ENCODE measurements around the gene HOXA9.
A peak's percentile ranks its signal among the peaks of the same experiment; 100 is the strongest.

Gene HOXA9

GRCh38 chr7:27179503-27180430 is 14.4 kb upstream of the HOXA9 start (continued):
- no peak for TF ChIP-seq ZNF19 (tag by site-specific recombination; IDR thresholded peaks at IDR 0.05; ENCODE audit: low read depth)
- TF ChIP-seq MYNN (tag by site-specific recombination; IDR thresholded peaks at IDR 0.05; ENCODE audit: borderline replicate concordance), result peak; percentile 63
- TF ChIP-seq ZNF157 (tag by site-specific recombination; IDR thresholded peaks at IDR 0.05), result no peak
- TF ChIP-seq ZNF707 (tag by site-specific recombination; IDR thresholded peaks at IDR 0.05), result no peak
- no peak for TF ChIP-seq HOXA7 (CRISPR knock-in tag; IDR thresholded peaks at IDR 0.05; ENCODE audit: borderline replicate concordance)
- TF ChIP-seq EGR2 (tag by site-specific recombination; IDR thresholded peaks at IDR 0.05; ENCODE audit: low read depth), result no peak
- no peak for TF ChIP-seq ZNF791 (tag by site-specific recombination; IDR thresholded peaks at IDR 0.05)
- TF ChIP-seq INSM2 (tag by site-specific recombination; IDR thresholded peaks at IDR 0.05), result no peak
- TF ChIP-seq ZNF121 (tag by site-specific recombination; IDR thresholded peaks at IDR 0.05), result no peak
- TF ChIP-seq REPIN1 (tag by site-specific recombination; IDR thresholded peaks at IDR 0.05; ENCODE audit: low read depth), result peak; percentile 45; the same call in 1 of the 2 replicates
- TF ChIP-seq ZNF23 (tag by site-specific recombination; IDR thresholded peaks at IDR 0.05; ENCODE audit: borderline replicate concordance), result no peak
- TF ChIP-seq ZNF398 (tag by site-specific recombination; IDR thresholded peaks at IDR 0.05), result no peak
- TF ChIP-seq SCRT2 (tag by site-specific recombination; IDR thresholded peaks at IDR 0.05), result no peak
- 0 out of 2 replicates have a peak, but pooled peaks have one; percentile 37 for TF ChIP-seq BCL11B (tag by site-specific recombination; IDR thresholded peaks at IDR 0.05; ENCODE audit: low read depth)
- peak; percentile 87 for TF ChIP-seq ZBTB10 (tag by site-specific recombination; IDR thresholded peaks at IDR 0.05)
- no peak for TF ChIP-seq ZNF433 (tag by site-specific recombination; IDR thresholded peaks at IDR 0.05; ENCODE audit: low read depth)
- no peak for TF ChIP-seq ZNF423 (tag by site-specific recombination; IDR thresholded peaks at IDR 0.05)
- no peak for TF ChIP-seq ZNF202 (tag by site-specific recombination; IDR thresholded peaks at IDR 0.05; ENCODE audit: borderline replicate concordance)
- TF ChIP-seq ZNF530 (tag by site-specific recombination; IDR thresholded peaks at IDR 0.05; ENCODE audit: low read depth), result no peak
- TF ChIP-seq ZSCAN5A (tag by site-specific recombination; IDR thresholded peaks at IDR 0.05), result no peak
- TF ChIP-seq ZNF214 (tag by site-specific recombination; IDR thresholded peaks at IDR 0.05; ENCODE audit: borderline replicate concordance), result no peak
- no peak; the same call in 1 of the 2 replicates for TF ChIP-seq REST (tag by site-specific recombination; IDR thresholded peaks at IDR 0.05)
- no peak for TF ChIP-seq KLF16 (tag by site-specific recombination; IDR thresholded peaks at IDR 0.05)
- TF ChIP-seq OSR2 (tag by site-specific recombination; IDR thresholded peaks at IDR 0.05), result no peak
- TF ChIP-seq ZNF112 (tag by site-specific recombination; IDR thresholded peaks at IDR 0.05), result no peak
- no peak for TF ChIP-seq ZNF837 (tag by site-specific recombination; IDR thresholded peaks at IDR 0.05)
- TF ChIP-seq SP2 (tag by site-specific recombination; IDR thresholded peaks at IDR 0.05), result peak; percentile 48
- no peak for TF ChIP-seq ZNF302 (tag by site-specific recombination; IDR thresholded peaks at IDR 0.05; ENCODE audit: low read depth)
- TF ChIP-seq GLIS2 (tag by site-specific recombination; IDR thresholded peaks at IDR 0.05), result peak; percentile 50; the same call in 1 of the 2 replicates
